DOHH2 (cell line): ENCODE results near the gene TCERG1L.

Source experiments
- H3F3A ChIP-seq: fragments of 200-600 bp; sonication (generic), shearing (Covaris generic); 2 replicates; pipeline ENCODE4 v1.6.0; 2016; ENCODE audit warnings: antibody characterized with exemption, mild to moderate bottlenecking; ENCODE audit not compliant: control insufficient read depth, insufficient read depth
- H3K27ac ChIP-seq: fragments of 200-600 bp; sonication (generic); 2 replicates; pipeline ENCODE4 v1.5.1; 2014; ENCODE audit warnings: low read depth, mild to moderate bottlenecking, low read length, moderate library complexity
- H3K27me3 ChIP-seq: fragments of 200-600 bp; sonication (generic); 2 replicates; pipeline ENCODE4 v1.6.1; 2014; ENCODE audit warnings: mild to moderate bottlenecking, low read length, mixed read lengths; ENCODE audit not compliant: control insufficient read depth
- H3K36me3 ChIP-seq: fragments of 200-600 bp; sonication (generic); 2 replicates; pipeline ENCODE4 v1.6.1; 2014; ENCODE audit warnings: mild to moderate bottlenecking, low read length, moderate library complexity, mixed read lengths; ENCODE audit not compliant: control insufficient read depth
- H3K4me1 ChIP-seq: fragments of 200-600 bp; sonication (generic); 2 replicates; pipeline ENCODE4 v1.6.1; 2014; ENCODE audit warnings: mild to moderate bottlenecking, low read length, mixed read lengths; ENCODE audit not compliant: control insufficient read depth
- H3K4me2 ChIP-seq: fragments of 200-600 bp; sonication (generic); 2 replicates; pipeline ENCODE4 v1.6.0; 2014; ENCODE audit warnings: mild to moderate bottlenecking, low read length, moderate library complexity
- H3K4me3 ChIP-seq: fragments of 200-600 bp; sonication (generic); 2 replicates; pipeline ENCODE4 v1.5.1; 2014; ENCODE audit warnings: mild to moderate bottlenecking, low read length, mixed read lengths
- H3K79me2 ChIP-seq: fragments of 200-600 bp; sonication (generic); 2 replicates; pipeline ENCODE4 v1.6.1; 2014; ENCODE audit warnings: mild to moderate bottlenecking, low read length, mixed read lengths; ENCODE audit not compliant: control insufficient read depth
- H3K9me2 ChIP-seq: fragments of 200-600 bp; sonication (generic); replicated peaks from 2 replicates; pipeline ENCODE4 v1.6.1; 2014; ENCODE audit warnings: mild to moderate bottlenecking, low read length, mixed read lengths; ENCODE audit not compliant: control insufficient read depth
- H3K9me3 ChIP-seq: fragments of 200-600 bp; sonication (generic); 2 replicates; pipeline ENCODE4 v1.6.1; 2014; ENCODE audit warnings: antibody characterized with exemption, low read length, mixed read lengths; ENCODE audit not compliant: control insufficient read depth, insufficient read depth
- H4K20me1 ChIP-seq: fragments of 200-600 bp; sonication (generic); 2 replicates; pipeline ENCODE4 v1.6.0; 2014; ENCODE audit warnings: low read depth, mild to moderate bottlenecking, antibody characterized with exemption, low read length, moderate library complexity; ENCODE audit not compliant: control insufficient read depth, insufficient read depth
- EZH2phosphoT487 ChIP-seq: fragments of 200-600 bp; sonication (generic); IDR thresholded peaks from 2 replicates; pipeline ENCODE4 v1.6.1; 2017; ENCODE audit warnings: borderline replicate concordance, mild to moderate bottlenecking, antibody characterized with exemption, low read length, moderate library complexity, mixed read lengths
- TF ChIP-seq, protein P1 (sequence below): fragments of 200-600 bp; sonication (generic); IDR thresholded peaks from one replicate; pipeline ENCODE4 v1.5.1; 2014; ENCODE audit warnings: antibody characterized with exemption, mild to moderate bottlenecking, low read depth, low read length; ENCODE audit not compliant: poor library complexity, severe bottlenecking

The TCERG1L gene

DNA sequence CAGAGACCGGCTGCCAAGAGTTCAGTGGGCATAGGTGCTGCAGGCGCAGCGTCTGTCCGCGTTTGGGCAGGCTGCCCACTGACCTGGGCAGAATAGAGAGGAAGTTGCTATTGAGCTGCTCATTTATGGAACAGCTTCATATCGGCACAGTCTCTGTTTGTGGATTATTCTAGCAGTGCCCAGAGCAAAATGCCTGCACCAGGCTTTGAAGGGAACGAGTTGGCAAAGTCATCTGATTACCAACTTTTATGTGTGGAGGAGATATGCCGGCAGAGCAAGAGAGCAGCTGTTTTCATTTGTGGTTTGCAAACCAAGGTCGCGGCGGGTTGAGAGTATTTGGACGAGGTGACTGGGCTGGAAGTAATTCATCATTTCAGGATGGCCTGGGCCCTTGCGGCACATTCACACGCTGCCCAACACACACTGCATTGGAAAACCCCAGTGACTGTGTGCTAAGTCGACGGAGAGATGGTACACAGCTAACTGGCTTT is 228.5 kb downstream of the TCERG1L start:
- no peak for TF ChIP-seq EZH2phosphoT487
- TF ChIP-seq, protein P1, sequence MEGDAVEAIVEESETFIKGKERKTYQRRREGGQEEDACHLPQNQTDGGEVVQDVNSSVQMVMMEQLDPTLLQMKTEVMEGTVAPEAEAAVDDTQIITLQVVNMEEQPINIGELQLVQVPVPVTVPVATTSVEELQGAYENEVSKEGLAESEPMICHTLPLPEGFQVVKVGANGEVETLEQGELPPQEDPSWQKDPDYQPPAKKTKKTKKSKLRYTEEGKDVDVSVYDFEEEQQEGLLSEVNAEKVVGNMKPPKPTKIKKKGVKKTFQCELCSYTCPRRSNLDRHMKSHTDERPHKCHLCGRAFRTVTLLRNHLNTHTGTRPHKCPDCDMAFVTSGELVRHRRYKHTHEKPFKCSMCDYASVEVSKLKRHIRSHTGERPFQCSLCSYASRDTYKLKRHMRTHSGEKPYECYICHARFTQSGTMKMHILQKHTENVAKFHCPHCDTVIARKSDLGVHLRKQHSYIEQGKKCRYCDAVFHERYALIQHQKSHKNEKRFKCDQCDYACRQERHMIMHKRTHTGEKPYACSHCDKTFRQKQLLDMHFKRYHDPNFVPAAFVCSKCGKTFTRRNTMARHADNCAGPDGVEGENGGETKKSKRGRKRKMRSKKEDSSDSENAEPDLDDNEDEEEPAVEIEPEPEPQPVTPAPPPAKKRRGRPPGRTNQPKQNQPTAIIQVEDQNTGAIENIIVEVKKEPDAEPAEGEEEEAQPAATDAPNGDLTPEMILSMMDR, result no peak
- Histone ChIP-seq H3K4me3 (no peak overlapping the region), H3K27me3 (no peaks in the 10 kb centered on the region), H4K20me1 (no peaks in the 10 kb centered on the region), H3K36me3 (no peaks in the 10 kb centered on the region), H3K9me2 (no peaks in the 10 kb centered on the region), H3F3A (no peaks in the 10 kb centered on the region), H3K27ac (no peak overlapping the region), H3K4me2 (no peak overlapping the region), H3K9me3 (no peaks in the 10 kb centered on the region), H3K4me1 (no peaks in the 10 kb centered on the region), H3K79me2 (no peaks in the 10 kb centered on the region)

- Histone ChIP-seq H3K9me3 (no peaks in the 10 kb centered on the region), H3K27ac (no peak overlapping the region), H3F3A (no peaks in the 10 kb centered on the region), H4K20me1 (no peaks in the 10 kb centered on the region), H3K9me2 (no peaks in the 10 kb centered on the region), H3K79me2 (no peaks in the 10 kb centered on the region), H3K27me3 (no peaks in the 10 kb centered on the region), H3K4me2 (no peak overlapping the region), H3K4me3 (no peak overlapping the region), H3K36me3 (no peaks in the 10 kb centered on the region), H3K4me1 (no peaks in the 10 kb centered on the region)
- no peak for TF ChIP-seq EZH2phosphoT487
- TF ChIP-seq, protein P1, result no peak
Observed at GRCh38 chr10:131082201-131082850, 229.2 kb downstream of the TCERG1L start.

DNA sequence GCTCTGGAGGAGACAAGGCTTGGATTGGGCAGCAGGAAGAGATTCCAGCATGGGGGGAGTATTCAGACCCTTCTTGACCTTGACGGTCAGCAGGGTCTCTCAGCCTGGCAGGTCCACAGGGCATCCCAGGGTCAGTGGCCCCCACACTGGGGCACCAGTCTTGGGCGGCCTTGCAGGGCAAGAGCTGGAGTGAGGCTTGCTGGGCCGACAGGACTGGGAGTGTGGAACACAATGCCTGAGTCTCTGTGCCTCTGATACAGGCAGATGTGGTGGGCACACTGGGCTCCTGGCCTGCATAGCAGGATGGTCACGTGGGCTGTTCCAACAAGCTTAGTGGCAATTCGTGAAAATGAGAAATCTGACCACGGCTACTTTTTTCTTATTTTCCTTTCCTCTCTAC is 229.7 kb downstream of the TCERG1L start:
- no peak overlapping the region for H3K4me2 ChIP-seq
- no peaks in the 10 kb centered on the region for H3K9me2 ChIP-seq
- no peaks in the 10 kb centered on the region for H3K4me1 ChIP-seq
- H3K27ac ChIP-seq, result no peak overlapping the region
- no peaks in the 10 kb centered on the region for H3K27me3 ChIP-seq
- TF ChIP-seq EZH2phosphoT487, result no peak
- TF ChIP-seq, protein P1, result no peak
- H3K36me3 ChIP-seq, result no peaks in the 10 kb centered on the region
- H3K79me2 ChIP-seq, result no peaks in the 10 kb centered on the region
- H3F3A ChIP-seq, result no peaks in the 10 kb centered on the region
- no peaks in the 10 kb centered on the region for H3K9me3 ChIP-seq
- H4K20me1 ChIP-seq, result no peaks in the 10 kb centered on the region
- H3K4me3 ChIP-seq, result no peak overlapping the region
